CD4-positive, alpha-beta T cell treated with Interleukin-21 for 1 hour (primary cell): ENCODE data around the gene KIF9.
"Not testable (repeated sequence)": the region's sequence is repeated elsewhere in the genome, so short reads cannot be mapped to it uniquely, and the experiment has no call there.

Experiments
- DNase-seq: peaks from one replicate; pipeline ENCODE4 v3.0.0-alpha.2; 2020

Gene KIF9

DNA sequence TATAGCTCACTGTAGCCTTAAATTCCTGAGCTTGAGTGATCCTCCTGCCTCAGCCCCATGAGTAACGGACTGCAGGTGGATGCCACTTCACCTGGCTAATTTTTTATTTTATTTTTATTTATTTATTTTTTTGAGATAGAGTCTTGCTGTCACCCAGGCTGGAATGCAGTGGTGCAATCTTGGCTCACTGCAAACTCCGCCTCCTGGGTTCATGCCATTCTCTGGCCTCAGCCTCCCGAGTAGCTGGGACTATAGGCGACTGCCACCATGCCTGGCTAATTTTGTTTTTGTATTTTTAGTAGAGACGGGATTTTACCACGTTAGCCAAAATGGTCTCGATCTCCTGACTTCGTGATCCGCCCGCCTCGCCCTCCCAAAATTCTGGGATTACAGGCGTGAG, 102.6 kb downstream of the KIF9 start:
- not testable (repeated sequence) for DNase-seq
